ENCODE measurements around the gene FBXL13. TPM values are rescaled to one million over a fixed set of nuclear protein-coding genes. Genes with fewer than 3 reads are reported as not detected.

The FBXL13 gene
- total and polyA plus RNA-seq, 2 experiments from 2014 or later: 1.2 to 2.5 TPM

DNA sequence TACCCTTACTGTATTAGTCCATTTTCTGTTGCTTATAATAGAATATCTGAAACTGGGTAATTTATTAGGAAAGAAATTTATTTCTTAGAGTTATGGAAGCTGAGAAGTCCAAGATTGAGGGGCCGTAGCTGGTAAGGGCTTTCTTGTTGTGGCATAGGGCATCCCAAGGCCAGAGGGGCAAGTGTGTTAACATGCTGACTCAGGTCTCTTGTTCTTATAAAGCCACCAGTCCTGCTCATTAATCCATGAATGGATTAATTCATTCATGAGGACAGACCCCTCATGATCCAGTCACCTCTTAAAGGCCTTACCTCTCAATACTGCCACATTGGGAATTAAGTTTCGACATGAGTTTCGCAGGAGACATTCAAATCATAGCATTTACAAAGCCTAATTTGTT is 2.7 kb upstream of the FBXL13 start (continued):
- no peak for TF ChIP-seq CTCF (conservative IDR thresholded peaks at IDR 0.05; ENCODE audit: low read depth in 2 of 2)

DNA sequence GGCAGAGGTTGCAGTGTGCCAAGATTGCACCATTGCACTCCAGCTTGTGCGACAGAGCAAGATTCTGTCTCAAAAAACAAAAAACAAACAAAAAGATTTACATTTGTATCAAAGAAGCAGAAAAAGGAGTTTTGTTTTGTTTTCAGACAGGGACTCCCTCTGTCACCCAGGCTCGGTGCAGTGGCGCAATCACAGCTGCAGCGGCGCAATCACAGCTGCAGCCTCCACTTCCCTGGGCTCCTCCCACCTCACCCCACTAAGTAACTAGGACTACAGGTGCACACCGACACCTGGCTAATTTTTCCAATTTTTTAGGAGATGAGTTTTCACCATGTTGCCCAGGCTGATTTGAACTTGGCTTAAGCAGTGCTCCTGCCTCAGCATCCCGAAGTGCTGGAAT is 2.2 kb upstream of the FBXL13 start:
- Histone ChIP-seq H3K4me3 (no peak overlapping the region; the same call in 1 of the 2 replicates), H4K20me1 (replicated peaks; ENCODE audit: insufficient read depth) (no peaks in the 10 kb centered on the region), H2AFZ (no peak overlapping the region), H3K27ac (ENCODE audit: low read depth) (no peak overlapping the region), H3K27me3 (ENCODE audit: insufficient read depth) (no peaks in the 10 kb centered on the region), H3K9me2 (ENCODE audit: insufficient read depth) (no peaks in the 10 kb centered on the region), H3F3A (replicated peaks; ENCODE audit: low read depth) (0 out of 2 replicates have a peak, but pooled peaks cover 4% of the 10 kb centered on the region), H3K36me3 (ENCODE audit: insufficient read depth) (no peaks in the 10 kb centered on the region), H3K4me2 (no peak overlapping the region), H3K4me1 (ENCODE audit: insufficient read depth) (peaks cover 8% of the 10 kb centered on the region; the same call in 1 of the 2 replicates), H3K79me2 (replicated peaks; ENCODE audit: insufficient read depth) (peaks cover 63% of the 10 kb centered on the region)
- Mint-ChIP-seq H3K36me3 (ENCODE audit: low read depth) (peaks cover 5% of the 10 kb centered on the region; the same call in 2 of the 3 replicates), H3K27ac (no peak overlapping the region), H3K9me3 (no peaks in the 10 kb centered on the region), H3K4me1 (peaks cover 18% of the 10 kb centered on the region), H3K4me3 (peak overlapping the region; percentile 97; the same call in 1 of the 3 replicates), H3K27me3 (ENCODE audit: insufficient read depth, low read depth, poor library complexity) (peaks cover 11% of the 10 kb centered on the region)
- DNase-seq (ENCODE audit: low spot score): no peak
- no peak for ATAC-seq
- TF ChIP-seq CTCF (conservative IDR thresholded peaks at IDR 0.05; ENCODE audit: low read depth in 2 of 2): no peak
- TF ChIP-seq, protein P1, sequence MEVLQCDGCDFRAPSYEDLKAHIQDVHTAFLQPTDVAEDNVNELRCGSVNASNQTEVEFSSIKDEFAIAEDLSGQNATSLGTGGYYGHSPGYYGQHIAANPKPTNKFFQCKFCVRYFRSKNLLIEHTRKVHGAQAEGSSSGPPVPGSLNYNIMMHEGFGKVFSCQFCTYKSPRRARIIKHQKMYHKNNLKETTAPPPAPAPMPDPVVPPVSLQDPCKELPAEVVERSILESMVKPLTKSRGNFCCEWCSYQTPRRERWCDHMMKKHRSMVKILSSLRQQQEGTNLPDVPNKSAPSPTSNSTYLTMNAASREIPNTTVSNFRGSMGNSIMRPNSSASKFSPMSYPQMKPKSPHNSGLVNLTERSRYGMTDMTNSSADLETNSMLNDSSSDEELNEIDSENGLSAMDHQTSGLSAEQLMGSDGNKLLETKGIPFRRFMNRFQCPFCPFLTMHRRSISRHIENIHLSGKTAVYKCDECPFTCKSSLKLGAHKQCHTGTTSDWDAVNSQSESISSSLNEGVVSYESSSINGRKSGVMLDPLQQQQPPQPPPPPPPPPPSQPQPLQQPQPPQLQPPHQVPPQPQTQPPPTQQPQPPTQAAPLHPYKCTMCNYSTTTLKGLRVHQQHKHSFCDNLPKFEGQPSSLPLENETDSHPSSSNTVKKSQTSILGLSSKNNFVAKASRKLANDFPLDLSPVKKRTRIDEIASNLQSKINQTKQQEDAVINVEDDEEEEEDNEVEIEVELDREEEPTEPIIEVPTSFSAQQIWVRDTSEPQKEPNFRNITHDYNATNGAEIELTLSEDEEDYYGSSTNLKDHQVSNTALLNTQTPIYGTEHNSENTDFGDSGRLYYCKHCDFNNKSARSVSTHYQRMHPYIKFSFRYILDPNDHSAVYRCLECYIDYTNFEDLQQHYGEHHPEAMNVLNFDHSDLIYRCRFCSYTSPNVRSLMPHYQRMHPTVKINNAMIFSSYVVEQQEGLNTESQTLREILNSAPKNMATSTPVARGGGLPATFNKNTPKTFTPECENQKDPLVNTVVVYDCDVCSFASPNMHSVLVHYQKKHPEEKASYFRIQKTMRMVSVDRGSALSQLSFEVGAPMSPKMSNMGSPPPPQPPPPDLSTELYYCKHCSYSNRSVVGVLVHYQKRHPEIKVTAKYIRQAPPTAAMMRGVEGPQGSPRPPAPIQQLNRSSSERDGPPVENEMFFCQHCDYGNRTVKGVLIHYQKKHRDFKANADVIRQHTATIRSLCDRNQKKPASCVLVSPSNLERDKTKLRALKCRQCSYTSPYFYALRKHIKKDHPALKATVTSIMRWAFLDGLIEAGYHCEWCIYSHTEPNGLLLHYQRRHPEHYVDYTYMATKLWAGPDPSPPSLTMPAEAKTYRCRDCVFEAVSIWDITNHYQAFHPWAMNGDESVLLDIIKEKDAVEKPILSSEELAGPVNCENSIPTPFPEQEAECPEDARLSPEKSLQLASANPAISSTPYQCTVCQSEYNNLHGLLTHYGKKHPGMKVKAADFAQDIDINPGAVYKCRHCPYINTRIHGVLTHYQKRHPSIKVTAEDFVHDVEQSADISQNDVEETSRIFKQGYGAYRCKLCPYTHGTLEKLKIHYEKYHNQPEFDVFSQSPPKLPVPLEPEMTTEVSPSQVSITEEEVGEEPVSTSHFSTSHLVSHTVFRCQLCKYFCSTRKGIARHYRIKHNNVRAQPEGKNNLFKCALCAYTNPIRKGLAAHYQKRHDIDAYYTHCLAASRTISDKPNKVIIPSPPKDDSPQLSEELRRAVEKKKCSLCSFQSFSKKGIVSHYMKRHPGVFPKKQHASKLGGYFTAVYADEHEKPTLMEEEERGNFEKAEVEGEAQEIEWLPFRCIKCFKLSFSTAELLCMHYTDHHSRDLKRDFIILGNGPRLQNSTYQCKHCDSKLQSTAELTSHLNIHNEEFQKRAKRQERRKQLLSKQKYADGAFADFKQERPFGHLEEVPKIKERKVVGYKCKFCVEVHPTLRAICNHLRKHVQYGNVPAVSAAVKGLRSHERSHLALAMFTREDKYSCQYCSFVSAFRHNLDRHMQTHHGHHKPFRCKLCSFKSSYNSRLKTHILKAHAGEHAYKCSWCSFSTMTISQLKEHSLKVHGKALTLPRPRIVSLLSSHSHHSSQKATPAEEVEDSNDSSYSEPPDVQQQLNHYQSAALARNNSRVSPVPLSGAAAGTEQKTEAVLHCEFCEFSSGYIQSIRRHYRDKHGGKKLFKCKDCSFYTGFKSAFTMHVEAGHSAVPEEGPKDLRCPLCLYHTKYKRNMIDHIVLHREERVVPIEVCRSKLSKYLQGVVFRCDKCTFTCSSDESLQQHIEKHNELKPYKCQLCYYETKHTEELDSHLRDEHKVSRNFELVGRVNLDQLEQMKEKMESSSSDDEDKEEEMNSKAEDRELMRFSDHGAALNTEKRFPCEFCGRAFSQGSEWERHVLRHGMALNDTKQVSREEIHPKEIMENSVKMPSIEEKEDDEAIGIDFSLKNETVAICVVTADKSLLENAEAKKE (CRISPR knock-in tag; IDR thresholded peaks at IDR 0.05): no peak
- TF ChIP-seq, protein P2, sequence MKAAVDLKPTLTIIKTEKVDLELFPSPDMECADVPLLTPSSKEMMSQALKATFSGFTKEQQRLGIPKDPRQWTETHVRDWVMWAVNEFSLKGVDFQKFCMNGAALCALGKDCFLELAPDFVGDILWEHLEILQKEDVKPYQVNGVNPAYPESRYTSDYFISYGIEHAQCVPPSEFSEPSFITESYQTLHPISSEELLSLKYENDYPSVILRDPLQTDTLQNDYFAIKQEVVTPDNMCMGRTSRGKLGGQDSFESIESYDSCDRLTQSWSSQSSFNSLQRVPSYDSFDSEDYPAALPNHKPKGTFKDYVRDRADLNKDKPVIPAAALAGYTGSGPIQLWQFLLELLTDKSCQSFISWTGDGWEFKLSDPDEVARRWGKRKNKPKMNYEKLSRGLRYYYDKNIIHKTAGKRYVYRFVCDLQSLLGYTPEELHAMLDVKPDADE (IDR thresholded peaks at IDR 0.05): no peak
- no peak for TF ChIP-seq ZNF114 (CRISPR knock-in tag; IDR thresholded peaks at IDR 0.05)
- TF ChIP-seq ZNF331 (CRISPR knock-in tag; IDR thresholded peaks at IDR 0.05; ENCODE audit: low read depth): no peak
- TF ChIP-seq POLR2AphosphoS5 (IDR thresholded peaks at IDR 0.05; ENCODE audit: low read depth): no peak
- no peak for TF ChIP-seq EZH2phosphoT487 (IDR thresholded peaks at IDR 0.05; ENCODE audit: unreplicated experiment)
- TF ChIP-seq STAT1 (IDR thresholded peaks at IDR 0.05; ENCODE audit: unreplicated experiment): no peak
- TF ChIP-seq, protein P3, sequence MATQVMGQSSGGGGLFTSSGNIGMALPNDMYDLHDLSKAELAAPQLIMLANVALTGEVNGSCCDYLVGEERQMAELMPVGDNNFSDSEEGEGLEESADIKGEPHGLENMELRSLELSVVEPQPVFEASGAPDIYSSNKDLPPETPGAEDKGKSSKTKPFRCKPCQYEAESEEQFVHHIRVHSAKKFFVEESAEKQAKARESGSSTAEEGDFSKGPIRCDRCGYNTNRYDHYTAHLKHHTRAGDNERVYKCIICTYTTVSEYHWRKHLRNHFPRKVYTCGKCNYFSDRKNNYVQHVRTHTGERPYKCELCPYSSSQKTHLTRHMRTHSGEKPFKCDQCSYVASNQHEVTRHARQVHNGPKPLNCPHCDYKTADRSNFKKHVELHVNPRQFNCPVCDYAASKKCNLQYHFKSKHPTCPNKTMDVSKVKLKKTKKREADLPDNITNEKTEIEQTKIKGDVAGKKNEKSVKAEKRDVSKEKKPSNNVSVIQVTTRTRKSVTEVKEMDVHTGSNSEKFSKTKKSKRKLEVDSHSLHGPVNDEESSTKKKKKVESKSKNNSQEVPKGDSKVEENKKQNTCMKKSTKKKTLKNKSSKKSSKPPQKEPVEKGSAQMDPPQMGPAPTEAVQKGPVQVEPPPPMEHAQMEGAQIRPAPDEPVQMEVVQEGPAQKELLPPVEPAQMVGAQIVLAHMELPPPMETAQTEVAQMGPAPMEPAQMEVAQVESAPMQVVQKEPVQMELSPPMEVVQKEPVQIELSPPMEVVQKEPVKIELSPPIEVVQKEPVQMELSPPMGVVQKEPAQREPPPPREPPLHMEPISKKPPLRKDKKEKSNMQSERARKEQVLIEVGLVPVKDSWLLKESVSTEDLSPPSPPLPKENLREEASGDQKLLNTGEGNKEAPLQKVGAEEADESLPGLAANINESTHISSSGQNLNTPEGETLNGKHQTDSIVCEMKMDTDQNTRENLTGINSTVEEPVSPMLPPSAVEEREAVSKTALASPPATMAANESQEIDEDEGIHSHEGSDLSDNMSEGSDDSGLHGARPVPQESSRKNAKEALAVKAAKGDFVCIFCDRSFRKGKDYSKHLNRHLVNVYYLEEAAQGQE (IDR thresholded peaks at IDR 0.05; ENCODE audit: unreplicated experiment): no peak
- TF ChIP-seq NANOG (IDR thresholded peaks at IDR 0.05; ENCODE audit: borderline replicate concordance): no peak

Data from GM23338 (cell line).